Fibroblast of villous mesenchyme (primary cell): ENCODE measurements around the gene CDC42BPB. TPM values are rescaled to one million over a fixed set of nuclear protein-coding genes. Genes with fewer than 3 reads are reported as not detected.

Experiments
- total RNA-seq: library from RNA; depleted of rRNA; stranded (reverse); fragments of >200 nt; gene quantifications from 2 replicates; pipeline ENCODE4 v1.2.3, GENCODE V29; 2012

CDC42BPB gene
- total RNA-seq, 1 donor, result 122 TPM

Other genes with a start within 250 kb of the CDC42BPB start
- gene AMN, start 134.9 kb downstream of the CDC42BPB start, total RNA-seq, result under 0.01 and 0.43 TPM in 2 replicates
- not detected in 2 replicates for gene LBHD2, start 26.7 kb upstream of the CDC42BPB start, total RNA-seq
- under 0.01 TPM in 1 of 2 replicates, not detected in the other for gene EXOC3L4, start 37.2 kb upstream of the CDC42BPB start, total RNA-seq
- 122 and 240 TPM in 2 replicates for gene TNFAIP2, start 65.9 kb upstream of the CDC42BPB start, total RNA-seq